HL-60/S4 (cell line): ENCODE results near the gene GAL.

Experiments used
- in situ Hi-C: fragments of 300-500 bp; cut with MboI; formaldehyde crosslinking; loops from 2 replicates; pipeline ENCODE4 v1.14.3; 2022; ENCODE audit warnings: low sequenced_read_pairs

GAL gene

GRCh38 chr11:68658097-68658496 is 26.2 kb upstream of the GAL start:
- in situ Hi-C loops: no loop called here

- in situ Hi-C loops: no loop called here
These were observed 25.7 kb upstream of the GAL start for GRCh38 chr11:68658661-68659060.

GRCh38 chr11:68659158-68659921 is 25.0 kb upstream of the GAL start:
- in situ Hi-C loops: no loop called here

GRCh38 chr11:68660066-68660810 is 24.1 kb upstream of the GAL start:
- in situ Hi-C loops: no loop called here

- in situ Hi-C loops: no loop called here
These were observed 23.3 kb upstream of the GAL start for GRCh38 chr11:68661014-68661413.

- in situ Hi-C loops: no loop called here
These were observed 22.4 kb upstream of the GAL start for GRCh38 chr11:68661697-68662603.

- in situ Hi-C loops: no loop called here
These were observed 20.8 kb upstream of the GAL start for GRCh38 chr11:68663482-68664010.

- in situ Hi-C loops: no loop called here
These were observed 20.2 kb upstream of the GAL start for GRCh38 chr11:68664141-68664540.

GRCh38 chr11:68664906-68665305 is 19.4 kb upstream of the GAL start:
- in situ Hi-C loops: no loop called here

GRCh38 chr11:68665436-68665835 is 18.9 kb upstream of the GAL start:
- in situ Hi-C loops: no loop called here

GRCh38 chr11:68666849-68667248 is 17.5 kb upstream of the GAL start:
- in situ Hi-C loops: no loop called here

GRCh38 chr11:68667511-68668500 is 16.5 kb upstream of the GAL start:
- in situ Hi-C loops: no loop called here

- in situ Hi-C loops: no loop called here
These were observed 14.8 kb upstream of the GAL start for GRCh38 chr11:68669301-68670090.

GRCh38 chr11:68670208-68670992 is 13.9 kb upstream of the GAL start:
- in situ Hi-C loops: no loop called here

GRCh38 chr11:68673306-68673945 is 10.9 kb upstream of the GAL start:
- in situ Hi-C loops: no loop called here

- in situ Hi-C loops: no loop called here
These were observed 10.4 kb upstream of the GAL start for GRCh38 chr11:68673991-68674390.

- in situ Hi-C loops: no loop called here
These were observed 9.9 kb upstream of the GAL start for GRCh38 chr11:68674461-68674860.

- in situ Hi-C loops: no loop called here
These were observed 6.9 kb upstream of the GAL start for GRCh38 chr11:68677432-68677831.
